Measurements from ENCODE around the gene ATXN7L1.

GRCh38 chr7:105846404-105846803 is 30.0 kb downstream of the ATXN7L1 start:
- TF ChIP-seq TAF1 (IDR thresholded peaks at IDR 0.05; ENCODE audit: low read depth), result no peak
- TF ChIP-seq TEAD4 (IDR thresholded peaks at IDR 0.05), result no peak
- TF ChIP-seq CREB1 (IDR thresholded peaks at IDR 0.05; ENCODE audit: low read depth), result no peak
- TF ChIP-seq EP300 (IDR thresholded peaks at IDR 0.05; ENCODE audit: borderline replicate concordance), result no peak
- no peak for TF ChIP-seq ZBTB7A (IDR thresholded peaks at IDR 0.05; ENCODE audit: low read depth)
- TF ChIP-seq FOXM1 (IDR thresholded peaks at IDR 0.05; ENCODE audit: borderline replicate concordance, low read depth), result no peak
- TF ChIP-seq TCF12 (IDR thresholded peaks at IDR 0.05; ENCODE audit: low read depth), result no peak

All from Ishikawa (cell line).